Nephron (organoid): ENCODE results near the gene ARHGAP26.

Experiments used
- H3K27ac Mint-ChIP-seq, 3 experiments: 2 replicates each; pipeline ENCODE4 v1.8.0; 2020; ENCODE audit warnings: mixed read lengths in 3 of 3, mild to moderate bottlenecking in 2 of 3, moderate library complexity in 1 of 3
- H3K27me3 Mint-ChIP-seq: 2 replicates; pipeline ENCODE4 v1.8.0; 2021; ENCODE audit warnings: low read depth, mild to moderate bottlenecking, moderate library complexity, mixed read lengths
- H3K36me3 Mint-ChIP-seq: 2 replicates; pipeline ENCODE4 v1.8.0; 2020; ENCODE audit warnings: low read depth, mixed read lengths
- H3K4me1 Mint-ChIP-seq: 2 replicates; pipeline ENCODE4 v1.8.0; 2020; ENCODE audit warnings: mixed read lengths
- H3K4me3 Mint-ChIP-seq, 3 experiments: 2 replicates each; pipeline ENCODE4 v1.8.0; 2020; ENCODE audit warnings: mild to moderate bottlenecking in 3 of 3, mixed read lengths in 3 of 3, moderate library complexity in 2 of 3
- H3K9me3 Mint-ChIP-seq: 2 replicates; pipeline ENCODE4 v1.8.0; 2020; ENCODE audit warnings: mixed read lengths
- CTCF ChIP-seq, 3 experiments: fragments of 200-600 bp; sonication (generic); IDR thresholded peaks; one replicate each; pipeline ENCODE4 v1.5.0; 2021; ENCODE audit warnings: antibody characterized with exemption in 3 of 3; ENCODE audit not compliant: unreplicated experiment in 3 of 3

ARHGAP26 gene

GRCh38 chr5:142831009-142831383 lies 60.8 kb downstream of the ARHGAP26 start:
- no peak for TF ChIP-seq CTCF (IDR thresholded peaks at IDR 0.05; ENCODE audit: unreplicated experiment in 3 of 3)
- H3K36me3 Mint-ChIP-seq = no peaks in the 10 kb centered on the region
- no peaks in the 10 kb centered on the region for H3K27me3 Mint-ChIP-seq
- peak overlapping the region in 1 of 3 experiments; percentile 4 for H3K4me3 Mint-ChIP-seq
- H3K9me3 Mint-ChIP-seq = no peaks in the 10 kb centered on the region
- H3K4me1 Mint-ChIP-seq = peaks cover 56% of the 10 kb centered on the region
- peak overlapping the region; percentile 65 to 71 (median 67) for H3K27ac Mint-ChIP-seq

GRCh38 chr5:142832263-142832662 lies 62.1 kb downstream of the ARHGAP26 start:
- TF ChIP-seq CTCF (IDR thresholded peaks at IDR 0.05; ENCODE audit: unreplicated experiment in 3 of 3) = no peak
- no peaks in the 10 kb centered on the region for H3K9me3 Mint-ChIP-seq
- H3K27ac Mint-ChIP-seq = peak overlapping the region in 1 of 3 experiments; percentile 65
- H3K4me1 Mint-ChIP-seq = peaks cover 67% of the 10 kb centered on the region
- H3K36me3 Mint-ChIP-seq = no peaks in the 10 kb centered on the region
- H3K27me3 Mint-ChIP-seq = no peaks in the 10 kb centered on the region
- no peak overlapping the region for H3K4me3 Mint-ChIP-seq

DNA sequence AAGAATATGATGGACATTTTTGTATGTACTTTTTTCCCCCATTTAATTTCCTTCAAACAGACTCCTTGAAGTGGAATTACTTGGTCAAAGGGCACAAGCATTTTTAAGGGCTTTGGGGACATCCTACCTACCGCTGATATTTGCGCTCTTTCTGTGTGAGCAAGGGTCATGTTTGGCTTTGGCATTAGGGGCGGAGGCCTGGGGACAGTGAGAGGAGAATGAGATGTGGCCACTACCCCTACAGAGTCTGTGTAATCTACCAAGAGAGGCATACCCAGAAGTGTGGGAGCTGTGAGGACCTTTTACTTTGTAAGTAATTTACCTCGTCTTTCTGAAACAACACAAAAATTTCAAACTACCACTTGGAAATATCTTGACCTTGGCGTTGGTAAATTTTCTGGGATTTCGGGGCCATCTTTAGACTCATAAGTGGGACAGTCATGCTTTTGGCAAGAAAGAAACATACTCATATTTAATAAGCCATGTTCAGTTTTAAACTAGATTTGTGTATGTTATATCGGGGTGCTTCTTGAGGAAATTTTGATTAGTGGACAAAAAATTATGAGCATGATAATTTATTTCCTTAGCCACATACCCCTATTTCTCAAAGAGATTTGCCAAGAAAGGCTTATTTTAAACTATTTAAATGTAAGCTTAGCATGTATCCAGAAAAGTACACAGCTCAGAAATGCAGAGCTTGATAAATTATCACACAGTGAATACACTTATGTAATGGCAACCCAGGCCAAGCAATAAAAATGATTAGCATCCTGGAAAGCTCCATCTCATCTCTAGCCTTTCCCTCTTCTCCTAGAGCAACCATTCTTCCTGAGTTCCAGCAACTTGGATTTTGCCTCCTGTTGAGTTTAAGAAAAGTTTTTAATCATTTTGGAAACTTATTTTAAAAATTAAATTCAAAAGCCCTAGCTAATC lies 63.6 kb downstream of the ARHGAP26 start:
- Mint-ChIP-seq H3K27ac (peak overlapping the region in 2 of 3 experiments; percentile 80 to 84), H3K4me3 (no peak overlapping the region), H3K27me3 (no peaks in the 10 kb centered on the region), H3K4me1 (peaks cover 70% of the 10 kb centered on the region), H3K9me3 (no peaks in the 10 kb centered on the region), H3K36me3 (no peaks in the 10 kb centered on the region)
- TF ChIP-seq CTCF (IDR thresholded peaks at IDR 0.05; ENCODE audit: unreplicated experiment in 3 of 3) = no peak

DNA sequence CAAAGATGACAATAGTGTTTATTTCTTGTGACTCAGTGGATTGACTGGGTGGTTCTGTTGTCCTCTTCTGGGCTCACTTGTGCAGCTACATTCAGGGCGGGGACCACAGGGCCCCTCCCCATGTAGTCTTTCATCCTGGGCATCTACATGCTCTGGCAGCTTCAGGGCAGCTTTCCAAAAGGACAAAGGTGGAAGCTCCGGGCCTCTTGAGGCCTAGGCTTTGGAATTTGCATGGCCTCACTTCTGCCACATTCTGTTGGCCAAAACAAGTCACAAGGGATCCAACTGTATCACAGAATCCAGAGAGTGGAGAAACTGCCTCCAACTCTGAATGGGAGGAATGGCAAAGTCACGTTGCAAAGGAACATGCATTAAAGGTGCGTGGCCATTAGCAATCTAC lies 64.3 kb downstream of the ARHGAP26 start:
- peak overlapping the region in 2 of 3 experiments; percentile 74 to 80 for H3K27ac Mint-ChIP-seq
- H3K27me3 Mint-ChIP-seq = no peaks in the 10 kb centered on the region
- TF ChIP-seq CTCF (IDR thresholded peaks at IDR 0.05; ENCODE audit: unreplicated experiment in 3 of 3) = no peak
- peaks cover 63% of the 10 kb centered on the region for H3K4me1 Mint-ChIP-seq
- H3K9me3 Mint-ChIP-seq = no peaks in the 10 kb centered on the region
- H3K4me3 Mint-ChIP-seq = no peak overlapping the region
- no peaks in the 10 kb centered on the region for H3K36me3 Mint-ChIP-seq

GRCh38 chr5:142835540-142835939 lies 65.4 kb downstream of the ARHGAP26 start:
- H3K27ac Mint-ChIP-seq = peak overlapping the region in 2 of 3 experiments; percentile 16 to 28
- no peaks in the 10 kb centered on the region for H3K27me3 Mint-ChIP-seq
- no peaks in the 10 kb centered on the region for H3K36me3 Mint-ChIP-seq
- no peaks in the 10 kb centered on the region for H3K9me3 Mint-ChIP-seq
- H3K4me1 Mint-ChIP-seq = peaks cover 55% of the 10 kb centered on the region
- TF ChIP-seq CTCF (IDR thresholded peaks at IDR 0.05; ENCODE audit: unreplicated experiment in 3 of 3) = no peak
- no peak overlapping the region for H3K4me3 Mint-ChIP-seq

GRCh38 chr5:142836048-142836447 lies 65.9 kb downstream of the ARHGAP26 start:
- no peak for TF ChIP-seq CTCF (IDR thresholded peaks at IDR 0.05; ENCODE audit: unreplicated experiment in 3 of 3)
- Mint-ChIP-seq H3K27me3 (no peaks in the 10 kb centered on the region), H3K36me3 (no peaks in the 10 kb centered on the region), H3K4me3 (no peak overlapping the region), H3K27ac (peak overlapping the region in 1 of 3 experiments; percentile 16), H3K4me1 (peaks cover 55% of the 10 kb centered on the region), H3K9me3 (no peaks in the 10 kb centered on the region)
